HT-29 (cell line): ENCODE measurements around the gene YKT6. TPM values are rescaled to one million over a fixed set of nuclear protein-coding genes. Genes with fewer than 3 reads are reported as not detected.

ENCODE experiments used
- DNase-seq: peaks from one replicate; pipeline ENCODE4 v3.0.0-alpha.2; 2015; ENCODE audit warnings: low spot score
- total RNA-seq: library from RNA; depleted of rRNA; stranded (reverse); fragments of >200 nt; shearing (Covaris generic); gene quantifications from 2 replicates; pipeline ENCODE4 v1.2.3, GENCODE V29; 2014

Gene YKT6
- total RNA-seq, 1 experiment from 2014 or later = 127 TPM

- DNase-seq = no peak
Measured at GRCh38 chr7:44232901-44233715, 32.3 kb downstream of the YKT6 start.

DNA sequence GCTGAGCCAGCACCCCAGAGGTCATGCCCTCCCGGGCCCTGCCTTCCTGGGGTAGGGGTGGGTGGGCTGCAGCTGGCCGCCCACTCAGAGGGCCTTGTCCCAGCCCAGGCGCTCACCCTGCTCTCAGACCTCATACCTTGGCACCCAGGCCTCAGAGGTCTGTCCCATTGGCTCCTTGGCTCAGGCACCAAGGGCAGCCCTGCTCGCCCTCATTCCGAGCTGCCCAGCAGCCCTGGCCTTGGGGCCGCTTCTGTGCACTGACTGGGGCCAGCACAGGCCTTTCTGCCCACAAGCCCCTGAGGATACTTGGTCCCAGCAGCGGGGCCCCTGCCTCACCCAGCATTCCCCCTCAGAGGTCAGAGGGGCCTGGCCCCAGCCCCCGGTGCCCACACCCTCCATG is 34.3 kb downstream of the YKT6 start:
- no peak for DNase-seq

DNA sequence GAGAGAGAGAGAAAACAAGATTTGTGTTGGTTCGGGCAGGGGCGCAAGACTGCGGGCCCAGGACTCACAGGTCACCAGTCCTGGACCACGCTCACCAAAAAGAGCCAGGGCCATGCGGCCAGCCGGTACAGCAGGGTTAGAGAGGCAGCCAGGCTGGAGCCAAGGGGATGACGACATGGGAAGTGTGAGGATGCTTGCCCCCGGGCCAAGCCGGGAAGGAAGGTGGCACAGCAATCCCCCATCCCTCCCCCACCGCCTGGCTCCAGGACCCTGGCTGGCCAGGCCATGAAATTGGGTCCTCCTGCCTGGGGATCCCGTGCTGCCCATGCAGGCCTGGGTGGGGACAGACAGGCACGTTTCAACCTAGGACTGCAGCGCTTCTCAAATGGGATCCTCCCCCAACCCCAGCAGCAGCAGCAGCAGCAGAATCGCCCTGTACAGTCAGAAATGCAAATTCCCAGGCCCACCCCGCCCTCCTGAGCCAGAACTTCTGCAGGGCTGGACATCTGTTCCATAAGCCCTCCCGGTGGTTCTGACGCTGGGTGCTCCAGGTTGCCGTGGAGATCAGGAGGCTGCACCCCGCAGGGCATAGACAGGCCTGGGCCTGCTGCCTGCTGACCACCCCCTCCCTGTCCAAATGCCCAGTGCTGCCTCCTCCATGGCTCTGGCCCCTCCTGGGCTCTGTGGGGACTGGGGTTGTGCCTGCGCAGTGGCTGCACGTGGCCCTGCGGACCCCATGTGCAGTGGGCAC is 35.0 kb downstream of the YKT6 start:
- DNase-seq = no peak

DNA sequence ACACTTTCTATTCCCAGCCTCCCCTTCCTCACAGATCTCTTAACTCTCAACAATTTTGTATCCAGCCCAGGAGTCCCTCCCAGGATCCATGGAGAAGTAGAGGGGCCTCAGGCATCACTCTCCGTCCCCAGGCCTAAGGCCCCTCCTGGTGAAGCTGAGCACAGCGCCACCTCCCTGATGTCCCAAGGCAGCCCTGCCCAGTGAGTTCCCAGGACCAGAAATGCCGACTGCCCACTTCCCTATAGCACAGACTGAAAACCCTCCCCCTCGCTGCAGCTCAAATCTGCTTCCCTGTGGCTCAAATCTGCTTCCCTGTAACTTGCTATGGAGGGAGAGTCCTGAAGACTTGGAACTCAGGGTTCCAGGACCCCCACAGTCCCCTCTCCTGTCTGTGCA is 35.6 kb downstream of the YKT6 start:
- no peak for DNase-seq

- DNase-seq = no peak
Measured at GRCh38 chr7:44237696-44238095, 36.9 kb downstream of the YKT6 start.

DNA sequence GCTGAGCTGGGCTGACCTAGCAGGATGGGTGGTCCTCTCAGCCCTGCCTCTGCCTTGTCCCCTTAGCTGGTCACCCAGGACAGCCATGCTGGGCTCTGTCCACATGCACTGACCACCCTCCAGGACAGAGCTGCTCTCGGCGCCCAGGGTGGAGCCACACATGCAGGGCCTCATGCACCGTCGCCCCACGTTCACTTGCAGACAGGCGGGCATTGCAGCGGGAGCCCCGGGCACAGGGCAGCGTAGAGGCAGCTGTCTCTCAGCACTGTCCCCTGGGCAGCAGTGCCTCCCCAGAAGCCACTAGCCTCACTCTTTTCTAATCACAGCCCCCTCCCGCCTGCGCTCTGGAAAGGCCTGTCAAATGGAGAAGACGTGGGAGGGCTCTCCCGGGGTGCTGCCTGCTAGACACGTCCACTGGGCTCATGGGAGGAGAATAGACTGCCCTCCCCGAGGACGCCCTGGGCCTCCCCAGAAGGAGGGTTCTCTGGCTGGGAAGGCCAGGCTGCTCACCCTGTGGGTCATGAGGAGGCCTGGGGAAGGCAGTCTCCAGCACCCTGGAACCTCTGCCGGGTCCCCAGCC is 37.4 kb downstream of the YKT6 start:
- no peak for DNase-seq

DNA sequence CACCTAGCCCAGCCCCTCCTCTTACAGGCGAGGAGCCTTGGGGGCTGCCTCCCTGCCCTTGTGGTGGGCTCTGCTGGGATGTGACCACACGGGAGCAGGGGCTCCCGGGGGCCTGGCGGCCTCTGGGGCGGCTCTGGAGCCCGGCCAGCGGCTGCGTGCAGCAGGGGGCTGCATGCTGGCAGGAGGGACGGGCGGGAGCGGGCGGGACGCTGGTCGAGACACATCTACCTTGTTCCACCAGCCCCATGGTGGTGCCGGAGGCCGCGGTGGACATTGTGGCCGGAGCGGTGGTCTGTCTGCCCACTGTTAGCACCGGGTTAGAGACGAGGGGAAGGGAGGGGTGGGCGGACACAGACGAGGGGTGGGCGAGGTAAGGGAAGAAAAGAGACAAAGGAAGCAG is 38.6 kb downstream of the YKT6 start:
- no peak for DNase-seq

GRCh38 chr7:44240376-44240775 is 39.6 kb downstream of the YKT6 start:
- DNase-seq = no peak

DNA sequence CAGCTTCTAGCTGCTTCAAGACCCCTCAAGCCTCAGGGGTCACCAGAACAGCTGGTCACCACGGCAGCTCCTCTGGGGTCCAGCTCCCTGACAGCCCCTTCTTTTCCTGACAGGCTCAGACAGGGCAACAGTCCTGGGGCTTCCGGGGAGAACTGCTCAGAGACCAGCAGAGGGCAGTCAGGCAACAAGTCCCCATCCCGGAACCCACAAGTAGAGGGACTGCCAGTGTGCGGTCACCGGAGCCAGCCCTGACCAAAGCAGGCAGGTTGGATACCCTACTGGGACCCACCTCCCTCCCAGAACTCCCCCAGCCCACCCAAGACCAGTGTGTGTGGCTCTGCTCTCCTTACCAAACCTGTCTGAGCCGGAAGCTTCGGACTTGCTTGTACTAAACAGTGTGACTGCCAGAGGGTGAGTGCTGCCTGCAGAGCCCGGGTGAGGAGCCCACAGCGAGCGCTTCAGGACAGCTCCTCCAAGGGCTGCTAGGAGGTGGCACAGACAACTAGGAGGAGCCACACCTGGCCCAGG is 40.3 kb downstream of the YKT6 start:
- peak; percentile 88 for DNase-seq

DNA sequence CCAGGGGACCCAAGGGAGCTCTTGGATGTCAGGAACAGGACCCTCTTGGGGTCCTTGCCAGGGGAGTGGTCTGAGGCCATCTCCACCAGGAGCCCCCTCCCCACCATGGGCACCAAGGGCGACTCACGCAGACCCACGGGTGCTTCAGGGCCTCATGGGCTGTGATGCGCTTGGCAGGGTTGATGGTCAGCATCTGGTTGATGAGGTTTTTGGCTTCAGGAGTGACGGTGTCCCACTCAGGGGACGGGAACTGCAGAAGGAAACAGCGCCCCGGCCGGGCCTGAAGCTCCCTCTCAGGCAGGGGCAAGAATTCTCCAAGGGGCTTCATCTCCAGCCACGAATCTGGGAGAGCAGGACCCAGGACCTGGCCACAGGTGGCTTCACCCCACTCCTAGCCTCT is 41.3 kb downstream of the YKT6 start:
- no peak for DNase-seq

- peak; percentile 41 for DNase-seq
Measured at GRCh38 chr7:44244282-44244681, 43.5 kb downstream of the YKT6 start.

DNA sequence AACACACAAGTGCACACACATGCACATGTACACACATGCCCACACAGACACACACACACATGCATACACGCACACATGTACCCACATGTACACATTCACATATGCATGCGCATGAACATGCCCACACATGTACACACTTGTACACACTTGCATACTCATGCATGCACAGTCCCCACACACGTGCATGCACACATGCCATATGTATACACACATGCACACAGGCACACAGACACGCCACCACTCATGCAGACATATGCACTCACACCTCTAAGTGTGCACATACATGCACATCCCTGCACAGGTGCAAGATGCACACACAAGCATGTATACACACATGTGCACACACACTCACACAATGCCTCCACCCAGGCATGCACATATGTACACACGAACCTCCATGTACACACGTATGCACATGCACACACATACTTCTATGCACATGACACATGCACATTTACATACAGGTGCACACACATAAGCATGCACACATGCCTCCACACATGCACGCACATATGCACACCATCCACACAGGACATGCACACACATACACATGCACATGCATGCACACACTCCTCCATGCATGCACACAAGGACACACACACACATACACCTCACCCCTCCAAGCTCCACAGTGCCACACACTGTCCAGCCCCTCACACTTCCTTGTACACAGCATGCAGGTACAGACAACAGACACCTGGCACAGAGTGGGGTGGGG is 45.8 kb downstream of the YKT6 start:
- no peak for DNase-seq

DNA sequence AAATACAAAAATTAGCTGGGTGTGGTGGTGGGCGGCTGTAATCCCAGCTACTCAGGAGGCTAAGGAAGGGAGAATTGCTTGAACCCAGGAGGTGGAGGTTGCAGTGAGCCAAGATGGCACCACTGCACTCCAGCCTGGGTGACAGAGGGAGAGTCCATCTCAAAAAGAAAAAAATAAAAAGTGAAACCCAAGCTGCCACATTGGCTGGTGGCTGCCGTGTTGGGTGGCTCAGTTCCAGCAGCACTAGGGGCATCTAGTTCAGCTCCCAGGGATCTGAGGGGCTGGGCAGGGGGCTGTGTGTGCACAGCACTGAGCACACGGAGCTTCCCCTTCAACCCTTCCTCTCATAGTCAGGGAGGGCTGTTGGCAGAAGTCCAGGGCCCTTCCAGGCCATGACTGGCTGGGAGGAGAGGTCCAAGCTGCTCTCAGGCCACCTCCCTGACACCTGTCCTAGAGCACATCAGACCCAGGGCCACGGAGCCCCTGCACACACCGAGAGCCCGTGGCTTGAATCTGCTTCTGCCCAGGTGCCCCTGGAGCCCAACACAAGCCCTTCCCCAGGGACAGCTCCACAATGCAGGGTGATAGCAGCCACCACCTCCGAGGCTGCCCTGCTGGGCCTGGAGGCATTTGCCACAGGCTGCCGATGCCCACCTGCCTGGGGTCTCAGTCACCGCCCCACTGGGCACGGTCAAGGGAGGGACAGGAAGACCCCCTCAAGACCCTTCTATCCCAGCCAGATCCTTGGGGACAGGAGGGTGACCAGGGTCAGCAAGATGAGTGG is 47.3 kb downstream of the YKT6 start:
- no peak for DNase-seq

DNA sequence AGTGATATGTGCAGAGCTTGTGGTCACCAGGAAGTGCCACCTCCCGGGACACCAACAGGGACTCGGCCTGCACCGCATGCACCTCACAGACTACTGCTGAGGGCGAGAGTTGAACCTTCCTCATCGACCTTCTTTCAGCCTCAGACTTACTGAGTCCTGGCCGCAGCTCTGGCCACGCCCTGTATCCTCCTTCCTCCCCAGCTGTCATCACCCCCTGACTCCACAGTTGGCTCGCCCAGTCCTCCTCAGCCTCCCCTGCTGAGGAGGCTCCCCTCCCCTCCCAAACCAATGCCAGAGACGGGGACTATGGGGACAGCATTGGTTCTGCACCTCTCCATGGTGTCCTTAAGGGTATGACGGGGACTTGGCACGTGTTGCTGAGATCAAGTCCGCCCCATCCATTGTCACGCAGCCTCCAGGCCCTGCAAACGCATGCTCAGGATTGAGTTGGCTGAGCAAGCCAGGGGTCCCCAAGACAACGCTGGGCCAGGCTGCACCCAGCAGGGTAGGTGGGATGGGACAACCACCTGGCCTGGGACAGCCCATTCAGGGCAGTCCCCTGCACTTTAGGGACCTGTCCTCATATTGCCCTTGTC is 49.0 kb downstream of the YKT6 start:
- DNase-seq = no peak

- DNase-seq = no peak
Measured at GRCh38 chr7:44251269-44251668, 50.5 kb downstream of the YKT6 start.

GRCh38 chr7:44251881-44252280 is 51.1 kb downstream of the YKT6 start:
- DNase-seq = no peak

DNA sequence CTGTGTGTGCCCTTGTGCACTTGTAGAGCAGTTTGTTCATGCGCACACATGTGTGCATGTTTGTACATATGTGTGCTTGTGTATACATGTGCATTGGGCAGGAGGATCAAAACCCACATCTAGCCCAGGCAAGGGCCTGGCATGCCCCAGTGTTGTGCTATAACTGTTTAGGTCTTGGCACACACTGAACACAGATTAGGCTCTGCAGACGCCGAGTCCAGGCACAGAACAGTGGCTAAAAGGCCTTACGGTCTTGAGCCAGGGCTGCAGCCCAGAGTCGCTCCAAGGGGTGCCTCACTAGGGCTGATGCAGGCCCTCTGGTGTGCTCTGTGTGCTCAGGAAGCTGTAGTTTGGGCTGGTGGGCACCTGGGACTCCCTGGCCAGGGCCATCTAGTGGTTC is 55.7 kb downstream of the YKT6 start:
- DNase-seq = no peak

- no peak for DNase-seq
Measured at GRCh38 chr7:44257213-44257612, 56.4 kb downstream of the YKT6 start.

DNA sequence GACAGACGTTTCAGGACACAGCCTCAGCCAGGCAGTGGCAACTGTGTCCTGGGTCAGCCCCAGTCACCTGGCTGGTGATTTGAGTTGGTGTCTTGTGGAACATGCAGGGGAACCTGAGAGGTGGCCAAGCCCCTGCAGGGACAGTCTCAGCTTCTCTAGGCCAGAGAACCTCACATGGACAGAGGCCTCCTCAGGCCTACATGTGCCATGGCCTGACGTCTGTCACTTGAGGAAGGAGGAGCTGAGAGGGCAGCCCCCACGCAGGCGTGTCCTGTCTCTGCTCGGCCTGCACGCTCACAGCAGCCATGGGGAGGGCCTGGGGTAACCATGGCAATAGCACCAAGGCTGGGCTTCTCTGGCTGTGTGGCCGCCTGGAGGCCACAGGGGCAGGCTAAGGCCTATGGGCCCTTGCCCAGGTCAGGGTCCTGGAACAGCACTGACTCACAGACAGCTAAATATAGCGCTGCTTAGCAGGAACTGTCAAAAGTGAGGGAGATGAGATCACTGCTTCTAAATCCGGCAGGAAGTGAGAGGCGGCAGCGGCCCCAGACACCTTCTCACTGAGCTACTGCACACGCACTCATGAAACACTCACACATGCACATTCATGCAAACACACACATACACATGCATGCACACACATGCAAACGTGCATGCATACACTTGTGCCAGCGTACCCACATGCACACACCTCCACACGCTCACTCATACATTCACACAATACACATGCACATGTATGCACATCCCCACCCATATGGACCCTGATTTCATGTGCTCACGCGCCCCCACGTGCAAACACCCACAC is 57.0 kb downstream of the YKT6 start:
- no peak for DNase-seq

- DNase-seq = no peak
Measured at GRCh38 chr7:44258423-44258760, 57.6 kb downstream of the YKT6 start.
